K562 (cell line): ENCODE data around the gene UTP25. TPM values are rescaled to one million over a fixed set of nuclear protein-coding genes. Genes with fewer than 3 reads are reported as not detected.
A peak's percentile ranks its signal among the peaks of the same experiment; 100 is the strongest.

Source experiments
- BACH1 ChIP-seq: fragments of 200-800 bp; sonication (Bioruptor generic); IDR thresholded peaks from 2 replicates; pipeline ENCODE4 v1.6.1; 2016; ENCODE audit warnings: missing genetic modification characterization, missing compliant biosample characterization
- CBX3 ChIP-seq, 2 experiments: IDR thresholded peaks; 1 replicate in 1 of 2; 2 replicates in 1 of 2; pipeline ENCODE4 v1.6.1; 2012; ENCODE audit warnings: inconsistent platforms in 2 of 2, low read length in 2 of 2, borderline replicate concordance in 1 of 2, control low read depth in 1 of 2
- CEBPB ChIP-seq: fragments of 450-650 bp; IDR thresholded peaks from 2 replicates; pipeline ENCODE4 v1.6.1; 2016; ENCODE audit warnings: missing genetic modification characterization, missing compliant biosample characterization
- EGR1 ChIP-seq: fragments of 450-650 bp; conservative IDR thresholded peaks from 2 replicates; pipeline ENCODE4 v1.6.1; 2017; ENCODE audit warnings: mild to moderate bottlenecking
- ERF ChIP-seq: fragments of 450-650 bp; formaldehyde crosslinking; IDR thresholded peaks from 2 replicates; pipeline ENCODE4 v1.4.0; 2020; ENCODE audit warnings: mild to moderate bottlenecking, mixed read lengths
- FOXJ2 ChIP-seq: fragments of 200-800 bp; sonication (Bioruptor generic); IDR thresholded peaks from 2 replicates; pipeline ENCODE4 v1.6.1; 2016; ENCODE audit warnings: missing genetic modification characterization, missing compliant biosample characterization
- FOXK2 ChIP-seq, 2 experiments: fragments of 450-650 bp; IDR thresholded peaks in 1 of 2; conservative IDR thresholded peaks in 1 of 2; 2 replicates each; pipeline ENCODE4 v1.6.1; 2016; ENCODE audit warnings: low read depth in 2 of 2, mild to moderate bottlenecking in 1 of 2
- HSF4 ChIP-seq: fragments of 250-450 bp; sonication (Bioruptor Pico); IDR thresholded peaks from 2 replicates; pipeline ENCODE4 v2.1.2; 2022; ENCODE audit warnings: mild to moderate bottlenecking, moderate library complexity, borderline replicate concordance
- KDM4B ChIP-seq, 2 experiments: fragments of 450-650 bp in 1 of 2; sonication (generic) in 1 of 2; IDR thresholded peaks; 2 replicates each; pipeline ENCODE4 v1.6.1; 2016 to 2017; ENCODE audit warnings: borderline replicate concordance in 2 of 2, antibody characterized with exemption in 1 of 2, low read depth in 1 of 2, mild to moderate bottlenecking in 1 of 2
- KLF1 ChIP-seq: fragments of 450-650 bp; IDR thresholded peaks from 2 replicates; pipeline ENCODE4 v1.6.1; 2016; ENCODE audit warnings: missing genetic modification characterization, missing compliant biosample characterization
- MXD1 ChIP-seq: fragments of 250-450 bp; sonication (Bioruptor Pico); IDR thresholded peaks from 2 replicates; pipeline ENCODE4 v1.8.0; 2021; ENCODE audit warnings: borderline replicate concordance, mild to moderate bottlenecking, moderate library complexity; ENCODE audit not compliant: poor library complexity, severe bottlenecking
- NFRKB ChIP-seq: fragments of 450-650 bp; IDR thresholded peaks from 2 replicates; pipeline ENCODE4 v1.6.1; 2016; ENCODE audit warnings: low read depth
- POU5F1 ChIP-seq: fragments of 150-350 bp; IDR thresholded peaks from 2 replicates; pipeline ENCODE4 v1.6.1; 2014; ENCODE audit warnings: borderline replicate concordance, low read length, low read depth, mild to moderate bottlenecking; ENCODE audit not compliant: partially characterized antibody
- RBBP5 ChIP-seq: fragments of 200-600 bp; sonication (generic); IDR thresholded peaks from 2 replicates; pipeline ENCODE4 v1.6.1; 2012; ENCODE audit warnings: borderline replicate concordance, mild to moderate bottlenecking, low read length, control low read depth, inconsistent platforms; ENCODE audit not compliant: insufficient read depth, poor library complexity, severe bottlenecking
- SMARCA4 ChIP-seq: fragments of 450-650 bp; IDR thresholded peaks from 2 replicates; pipeline ENCODE4 v1.6.1; 2016
- TAF9B ChIP-seq: fragments of 450-650 bp; IDR thresholded peaks from 2 replicates; pipeline ENCODE4 v1.6.1; 2018; ENCODE audit warnings: mild to moderate bottlenecking; ENCODE audit not compliant: partially characterized antibody
- TBP ChIP-seq: optimal IDR thresholded peaks from 2 replicates; pipeline ENCODE3; 2011; ENCODE audit warnings: low read depth, low read length, improper control_type of control experiment
- TFAP4 ChIP-seq: sonication (generic); formaldehyde crosslinking; IDR thresholded peaks from 2 replicates; pipeline ENCODE4 v1.8.0; 2022; ENCODE audit warnings: missing genetic modification reagents, mild to moderate bottlenecking, moderate library complexity, borderline replicate concordance
- TRIM24 ChIP-seq, 2 experiments: fragments of 450-650 bp; IDR thresholded peaks; 2 replicates each; pipeline ENCODE4 v1.6.1; 2016
- ZBTB7A ChIP-seq: IDR thresholded peaks from 2 replicates; pipeline ENCODE4 v1.6.1; 2011; ENCODE audit warnings: low read depth, mild to moderate bottlenecking, low read length, moderate library complexity, borderline replicate concordance; ENCODE audit not compliant: control insufficient read depth
- ZC3H4 ChIP-seq: sonication (generic); formaldehyde crosslinking; IDR thresholded peaks from 2 replicates; pipeline ENCODE4 v1.9.0; 2021; ENCODE audit warnings: missing genetic modification reagents, borderline replicate concordance
- ZEB2 ChIP-seq: fragments of 450-650 bp; IDR thresholded peaks from 2 replicates; pipeline ENCODE4 v1.6.1; 2016
- ZNF12 ChIP-seq: sonication (generic); formaldehyde crosslinking; IDR thresholded peaks from 2 replicates; pipeline ENCODE4 v1.4.0; 2020; ENCODE audit warnings: mild to moderate bottlenecking, missing genetic modification reagents
- ZNF282 ChIP-seq: sonication (generic); formaldehyde crosslinking; IDR thresholded peaks from 2 replicates; pipeline ENCODE4 v1.8.1; 2023; ENCODE audit warnings: missing genetic modification reagents
- ZNF347 ChIP-seq: fragments of 450-650 bp; formaldehyde crosslinking; IDR thresholded peaks from 2 replicates; pipeline ENCODE4 v1.4.0; 2020; ENCODE audit warnings: low read depth, mild to moderate bottlenecking, moderate library complexity
- ZNF395 ChIP-seq: fragments of 200-800 bp; sonication (Bioruptor generic); IDR thresholded peaks from 2 replicates; pipeline ENCODE4 v1.6.1; 2017; ENCODE audit warnings: missing genetic modification characterization, missing compliant biosample characterization
- polyA plus RNA-seq, 8 experiments: library from polyadenylated mRNA; depleted of rRNA in 4 of 8; stranded (reverse) in 5 of 8; unstranded in 3 of 8; fragments of >200 nt; fragmentation: Nextera tagmentation in 2 of 8; fragmentation: Illumina TruSeq in 1 of 8; extraction: Ambion mirVana in 2 of 8; extraction: Trizol in 1 of 8; gene quantifications; 2 replicates each; pipeline versions ENCODE4 v1.2.1 to v1.2.3, GENCODE V29; 2011 to 2014; ENCODE audit warnings: inconsistent platforms in 1 of 8, missing spikeins in 1 of 8
- total RNA-seq, 7 experiments: library from RNA; depleted of rRNA in 6 of 7; stranded (reverse); fragments of >200 nt in 6 of 7; fragmentation: Illumina TruSeq in 2 of 7; extraction: Trizol in 2 of 7; gene quantifications; 2 replicates each; pipeline versions ENCODE4 v1.2.1 to v1.2.3, GENCODE V29; 2011 to 2021; ENCODE audit warnings: low replicate concordance in 1 of 7

The UTP25 gene
- total and polyA plus RNA-seq, 9 of the 15 experiments (the other 6 are each of a cell fraction or from before 2014, with no cell fraction given), result 5.7 to 17.6 (median 12.0) TPM

- TF ChIP-seq FOXK2 (conservative IDR thresholded peaks at IDR 0.05 in 1 of 2, IDR thresholded peaks at IDR 0.05 in 1 of 2; ENCODE audit: low read depth in 2 of 2) (peak; percentile 92 to 95), ZNF395 (CRISPR knock-in tag) (peak; percentile 94), RBBP5 (peak; percentile 54), HSF4 (no peak), CBX3 (IDR thresholded peaks at IDR 0.05; ENCODE audit: borderline replicate concordance in 1 of 2, low read length in 2 of 2) (peak in 1 of 2 experiments; percentile 99; a peak in 2 of 3 replicates), TAF9B (peak; percentile 71), ERF (CRISPR knock-in tag) (peak; percentile 11; the same call in 1 of the 2 replicates), TFAP4 (peak; percentile 95), FOXJ2 (tag) (0 out of 2 replicates have a peak, but pooled peaks have one; percentile 69), EGR1 (no peak), ZEB2 (peak; percentile 31; the same call in 1 of the 2 replicates), TRIM24 (IDR thresholded peaks at IDR 0.05) (peak; percentile 50 to 63; a peak in 2 of 4 replicates), ZNF12 (CRISPR knock-in tag) (no peak), BACH1 (peak; percentile 78; the same call in 1 of the 2 replicates), MXD1 (CRISPR knock-in tag) (no peak), ZNF347 (CRISPR knock-in tag) (no peak), TBP (peak; percentile 74), ZBTB7A (peak; percentile 80), ZNF282 (CRISPR knock-in tag) (no peak), CEBPB (tag) (no peak), NFRKB (peak; percentile 95), ZC3H4 (CRISPR knock-in tag) (no peak), SMARCA4 (peak; percentile 28; the same call in 1 of the 2 replicates), KDM4B (IDR thresholded peaks at IDR 0.05; ENCODE audit: borderline replicate concordance in 2 of 2, low read depth in 1 of 2) (peak in 1 of 2 experiments; percentile 91; a peak in 1 of 4 replicates), POU5F1 (peak; percentile 69), KLF1 (tag) (peak; percentile 68; the same call in 1 of the 2 replicates)
These were observed 43.3 kb upstream of the UTP25 start, which contains the start of gene C1orf74 (continued) for GRCh38 chr1:209784265-209785169.
